Stomach (tissue), 4 donors: ENCODE measurements around the gene CENPP.

ENCODE experiments used
- CTCF ChIP-seq, 7 experiments: fragments of 450-650 bp in 4 of 7; fragments of 200-600 bp in 3 of 7; sonication (generic) in 3 of 7; IDR thresholded peaks; one replicate each; pipeline ENCODE4 v1.5.1; 2016 to 2019; ENCODE audit warnings: antibody characterized with exemption in 7 of 7, control low read depth in 2 of 7, mild to moderate bottlenecking in 1 of 7
- POLR2AphosphoS5 ChIP-seq, 3 donors: sonication (generic); formaldehyde crosslinking; IDR thresholded peaks; one replicate each; pipeline ENCODE4 v1.6.1; 2016; ENCODE audit warnings: antibody characterized with exemption in 3 of 3

GRCh38 chr9:92504881-92505280 is 179.1 kb downstream of the CENPP start:
- TF ChIP-seq POLR2AphosphoS5 (IDR thresholded peaks at IDR 0.05) (no peak), CTCF (IDR thresholded peaks at IDR 0.05) (no peak)
